Astrocyte (in vitro differentiated cells and primary cell): Measurements from ENCODE around the gene RLN3.

Source experiments
- EZH2 ChIP-seq: IDR thresholded peaks from 2 replicates; pipeline ENCODE4 v1.6.1; 2012; ENCODE audit warnings: mild to moderate bottlenecking, low read length, inconsistent platforms; ENCODE audit not compliant: insufficient read depth
- TF ChIP-seq, protein P1 (sequence below): IDR thresholded peaks from 2 replicates; pipeline ENCODE4 v1.5.1; 2011; ENCODE audit warnings: low read depth, mild to moderate bottlenecking, inconsistent platforms, low read length, moderate library complexity; ENCODE audit not compliant: insufficient read depth

DNA sequence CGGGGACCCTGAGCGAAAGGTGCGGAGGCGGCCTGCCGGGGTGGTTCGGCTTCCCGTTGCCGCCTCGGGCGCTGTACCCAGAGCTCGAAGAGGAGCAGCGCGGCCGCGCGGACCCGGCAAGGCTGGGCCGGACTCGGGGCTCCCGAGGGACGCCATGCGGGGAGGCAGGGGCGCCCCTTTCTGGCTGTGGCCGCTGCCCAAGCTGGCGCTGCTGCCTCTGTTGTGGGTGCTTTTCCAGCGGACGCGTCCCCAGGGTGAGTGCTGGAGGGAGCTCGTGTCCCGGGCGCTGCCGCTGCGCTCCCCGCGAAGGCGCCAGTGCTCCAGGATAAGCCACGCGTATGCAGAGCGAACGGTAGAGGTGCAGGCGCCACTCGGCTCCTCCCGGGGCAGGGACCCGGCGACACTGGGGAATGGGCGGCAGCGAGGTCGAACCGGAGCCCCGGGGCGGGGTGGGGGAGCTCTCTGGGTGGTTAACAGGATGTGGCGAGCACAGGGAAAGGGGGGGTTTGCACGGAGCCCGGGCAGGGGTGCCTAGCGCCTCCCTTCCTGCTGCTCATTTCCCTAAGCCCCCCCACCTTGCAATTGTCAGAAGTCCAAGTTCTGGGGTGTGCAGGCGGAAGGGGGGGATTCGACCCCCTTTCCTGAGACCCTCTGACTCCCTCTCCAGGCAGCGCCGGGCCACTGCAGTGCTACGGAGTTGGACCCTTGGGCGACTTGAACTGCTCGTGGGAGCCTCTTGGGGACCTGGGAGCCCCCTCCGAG lies 4.0 kb downstream of the RLN3 start, which contains the start of gene IL27RA:
- TF ChIP-seq, protein P1, sequence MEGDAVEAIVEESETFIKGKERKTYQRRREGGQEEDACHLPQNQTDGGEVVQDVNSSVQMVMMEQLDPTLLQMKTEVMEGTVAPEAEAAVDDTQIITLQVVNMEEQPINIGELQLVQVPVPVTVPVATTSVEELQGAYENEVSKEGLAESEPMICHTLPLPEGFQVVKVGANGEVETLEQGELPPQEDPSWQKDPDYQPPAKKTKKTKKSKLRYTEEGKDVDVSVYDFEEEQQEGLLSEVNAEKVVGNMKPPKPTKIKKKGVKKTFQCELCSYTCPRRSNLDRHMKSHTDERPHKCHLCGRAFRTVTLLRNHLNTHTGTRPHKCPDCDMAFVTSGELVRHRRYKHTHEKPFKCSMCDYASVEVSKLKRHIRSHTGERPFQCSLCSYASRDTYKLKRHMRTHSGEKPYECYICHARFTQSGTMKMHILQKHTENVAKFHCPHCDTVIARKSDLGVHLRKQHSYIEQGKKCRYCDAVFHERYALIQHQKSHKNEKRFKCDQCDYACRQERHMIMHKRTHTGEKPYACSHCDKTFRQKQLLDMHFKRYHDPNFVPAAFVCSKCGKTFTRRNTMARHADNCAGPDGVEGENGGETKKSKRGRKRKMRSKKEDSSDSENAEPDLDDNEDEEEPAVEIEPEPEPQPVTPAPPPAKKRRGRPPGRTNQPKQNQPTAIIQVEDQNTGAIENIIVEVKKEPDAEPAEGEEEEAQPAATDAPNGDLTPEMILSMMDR: peak; percentile 40
- TF ChIP-seq EZH2: no peak
